A172 (cell line): ENCODE results near the gene SMAD6. TPM values are rescaled to one million over a fixed set of nuclear protein-coding genes. Genes with fewer than 3 reads are reported as not detected.
"Not testable (repeated sequence)": the region's sequence is repeated elsewhere in the genome, so short reads cannot be mapped to it uniquely, and the experiment has no call there.

Experiments used
- DNase-seq: peaks from one replicate; pipeline ENCODE4 v3.0.0-alpha.2; 2015; ENCODE audit warnings: low spot score
- total RNA-seq: library from RNA; depleted of rRNA; stranded (reverse); fragments of >200 nt; shearing (Covaris generic); gene quantifications from 2 replicates; pipeline ENCODE4 v1.2.3, GENCODE V29; 2014

SMAD6 gene
- total RNA-seq, 1 experiment from 2014 or later = 37.9 TPM

- no peak for DNase-seq
Observed at GRCh38 chr15:66675446-66675845, 26.6 kb upstream of the SMAD6 start.

- DNase-seq = no peak
Observed at GRCh38 chr15:66677336-66677735, 24.7 kb upstream of the SMAD6 start.

DNA sequence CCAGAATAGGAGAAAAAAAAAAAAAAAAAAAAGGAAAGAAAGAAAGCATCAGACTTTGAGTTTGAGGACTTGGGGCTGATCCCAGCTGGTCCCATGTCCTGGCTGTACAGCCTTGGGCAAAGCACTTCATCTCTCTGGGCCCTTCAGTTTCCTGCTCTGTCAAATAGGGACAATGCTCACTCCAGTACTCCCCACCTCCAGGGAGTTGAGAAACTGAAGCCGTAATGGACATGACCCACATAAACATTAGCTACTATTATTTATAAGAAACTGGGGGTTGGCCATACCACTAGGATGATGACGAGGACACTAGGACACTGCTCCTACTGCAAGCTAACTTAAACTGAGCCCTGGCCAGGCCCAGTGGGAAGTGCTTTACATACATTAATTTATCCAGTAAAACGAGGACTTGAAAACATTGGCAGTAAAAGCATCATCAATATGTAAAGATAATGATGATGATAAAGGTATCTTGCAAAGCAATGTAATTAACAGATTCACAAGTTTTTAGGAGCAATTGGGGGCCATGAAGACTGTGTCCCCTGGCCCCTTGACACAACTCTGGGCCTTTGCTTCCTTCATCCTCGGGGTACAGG, 22.9 kb upstream of the SMAD6 start:
- DNase-seq = no peak

DNA sequence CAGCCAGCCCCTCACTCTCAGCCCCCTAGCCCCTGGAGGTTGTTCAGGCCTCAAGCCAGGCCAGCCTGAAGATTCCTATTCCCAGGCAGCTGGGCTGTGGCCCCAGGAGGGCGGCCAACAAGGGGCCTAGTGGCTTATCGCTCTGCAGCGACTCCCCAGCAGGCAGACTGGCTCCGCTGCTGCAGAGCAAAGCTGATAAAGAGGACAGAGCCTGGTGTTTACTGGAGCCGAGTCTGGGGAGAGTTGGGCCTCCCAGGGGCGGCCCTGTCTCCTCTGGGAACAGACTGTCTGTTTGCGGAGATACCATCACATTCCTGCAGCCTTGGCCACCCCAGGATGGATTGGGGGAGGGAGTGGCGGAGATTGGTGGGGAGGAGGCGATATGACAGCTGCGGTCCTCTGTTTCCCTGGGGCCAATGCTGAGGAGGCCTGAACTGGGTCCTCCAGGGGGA, 22.4 kb upstream of the SMAD6 start:
- no peak for DNase-seq

GRCh38 chr15:66680502-66680901, 21.5 kb upstream of the SMAD6 start:
- no peak for DNase-seq

- DNase-seq = no peak
Observed at GRCh38 chr15:66681395-66681794, 20.6 kb upstream of the SMAD6 start.

DNA sequence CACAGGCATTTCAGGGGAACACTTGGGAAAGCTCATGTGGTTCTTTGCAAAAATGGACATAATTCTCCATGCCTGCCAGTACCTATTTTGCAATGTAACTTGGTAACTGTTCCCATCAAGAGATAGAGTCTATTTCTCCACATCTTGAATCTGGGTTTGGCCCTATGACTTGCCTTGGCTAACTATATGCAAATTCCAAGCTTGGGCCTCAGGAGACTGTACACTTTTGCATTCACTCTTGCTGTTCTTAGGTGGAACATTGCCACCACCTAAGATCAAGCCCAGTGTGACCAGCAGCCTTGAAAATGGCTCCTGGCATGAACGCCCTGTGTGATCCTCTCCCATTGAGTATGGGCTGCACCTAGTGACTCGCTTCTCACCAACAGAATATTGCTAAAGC, 19.8 kb upstream of the SMAD6 start:
- no peak for DNase-seq

DNA sequence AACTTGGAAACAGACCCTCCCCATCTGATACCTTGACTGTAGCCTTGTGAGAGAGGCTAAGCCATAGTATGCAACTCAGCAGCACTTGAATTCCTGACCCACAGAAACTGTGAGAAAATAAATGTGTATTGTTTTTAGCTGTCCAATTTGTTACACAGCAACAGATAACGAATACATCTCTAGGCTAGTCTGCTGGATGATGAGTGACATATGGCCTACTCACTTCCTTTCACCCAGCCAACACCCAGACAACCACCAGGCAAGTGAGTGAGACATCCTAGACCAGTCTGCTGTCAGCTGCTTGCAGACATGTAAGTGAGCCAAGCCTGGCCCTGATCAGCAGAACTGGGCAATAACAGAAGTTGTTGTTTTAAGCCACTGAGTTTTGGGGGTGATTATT, 19.2 kb upstream of the SMAD6 start:
- no peak for DNase-seq

GRCh38 chr15:66684136-66684681, 17.8 kb upstream of the SMAD6 start:
- DNase-seq = no peak

DNA sequence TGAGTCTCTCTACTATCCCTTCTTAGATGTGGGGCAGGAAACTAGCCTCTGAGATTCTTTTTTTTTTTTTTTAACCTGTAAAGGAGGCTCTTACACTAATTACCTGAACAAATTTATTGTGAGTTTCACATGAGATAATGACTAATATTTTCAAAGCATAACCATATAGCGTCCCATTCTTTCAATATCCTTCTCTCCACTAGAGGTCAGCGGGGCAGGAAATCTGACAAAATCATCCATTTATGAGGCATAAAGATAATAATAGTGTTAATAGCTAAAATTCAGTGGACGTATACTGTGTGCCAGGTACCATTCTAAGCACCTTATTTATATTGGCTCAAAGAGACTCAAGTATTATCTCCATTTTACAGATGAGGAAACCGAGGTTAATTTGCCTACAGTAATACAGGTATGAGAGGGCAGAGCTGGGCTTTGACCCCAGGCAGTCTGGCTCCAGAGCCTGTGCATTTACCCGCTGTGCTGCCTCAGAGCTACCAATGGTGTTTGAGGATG, 16.3 kb upstream of the SMAD6 start:
- DNase-seq = no peak

DNA sequence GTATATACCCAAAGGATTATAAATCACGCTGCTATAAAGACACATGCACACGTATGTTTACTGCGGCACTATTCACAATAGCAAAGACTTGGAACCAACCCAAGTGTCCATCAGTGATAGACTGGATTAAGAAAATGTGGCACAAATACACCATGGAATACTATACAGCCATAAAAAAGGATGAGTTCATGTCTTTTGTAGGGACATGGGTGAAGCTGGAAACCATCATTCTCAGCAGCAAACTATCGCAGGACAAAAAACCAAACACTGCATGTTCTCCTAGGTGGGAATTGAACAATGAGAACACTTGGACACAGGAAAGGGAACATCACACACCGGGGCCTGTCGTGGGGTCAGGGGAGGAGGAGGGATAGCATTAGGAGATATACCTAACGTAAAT, 11.1 kb upstream of the SMAD6 start:
- DNase-seq = not testable (repeated sequence)

GRCh38 chr15:66691727-66692126, 10.3 kb upstream of the SMAD6 start:
- DNase-seq = no peak

GRCh38 chr15:66692391-66692790, 9.6 kb upstream of the SMAD6 start:
- no peak for DNase-seq

DNA sequence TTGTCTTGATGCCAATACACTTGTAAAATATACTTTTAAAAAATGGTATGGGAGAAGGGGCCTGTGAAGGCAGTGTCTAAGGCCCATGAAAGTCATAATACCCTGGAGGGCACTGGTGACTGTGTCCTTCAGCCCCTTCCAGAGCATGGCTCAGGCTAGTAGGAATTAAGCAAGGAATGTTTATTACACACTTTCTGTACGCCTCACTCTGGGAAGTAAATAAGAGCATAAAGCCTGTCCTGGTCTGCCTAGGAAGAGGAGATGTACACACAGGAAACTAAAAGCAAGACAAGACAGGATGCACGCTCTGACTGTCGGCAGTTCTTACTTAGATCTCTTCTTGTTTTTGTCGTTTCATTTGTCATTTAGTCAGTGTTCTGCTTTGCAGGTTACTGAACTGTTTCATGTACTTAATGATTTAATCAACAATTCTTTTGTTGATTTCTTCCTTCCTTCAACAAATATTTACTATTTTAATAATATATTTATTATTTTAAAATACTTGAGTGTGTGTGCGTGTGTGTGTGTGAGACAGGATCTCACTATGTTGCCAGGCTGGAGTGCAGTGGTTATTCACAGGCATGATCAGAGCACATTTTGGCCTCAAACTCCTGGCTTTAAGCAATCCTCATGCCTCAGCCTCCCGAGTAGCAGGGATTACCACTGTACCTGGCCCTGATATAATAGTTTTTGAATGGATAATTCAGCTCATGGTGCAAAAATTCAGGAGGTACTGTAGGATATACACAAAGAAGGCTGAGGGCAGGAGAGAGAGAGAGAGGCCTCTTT, 9.0 kb upstream of the SMAD6 start:
- no peak for DNase-seq

DNA sequence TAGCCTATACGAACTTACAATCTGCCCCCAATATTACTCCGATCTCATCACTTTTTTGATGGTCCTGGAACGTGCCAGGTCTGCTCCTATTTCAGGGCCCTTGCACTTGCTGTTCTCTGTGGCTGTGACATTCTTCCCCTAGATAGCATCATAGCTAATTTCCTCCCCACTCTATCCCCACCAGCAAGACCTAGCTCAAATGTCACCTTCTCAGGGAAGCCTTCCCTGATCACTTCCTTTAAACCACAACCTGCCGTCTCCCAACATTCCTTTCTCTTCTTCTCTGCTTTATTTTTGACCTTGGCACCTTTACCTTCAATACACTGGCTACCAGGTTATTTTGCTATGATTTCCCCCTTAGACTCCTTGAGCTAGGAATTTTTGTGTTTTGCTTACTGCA, 5.3 kb upstream of the SMAD6 start:
- no peak for DNase-seq

GRCh38 chr15:66698318-66698961, 3.6 kb upstream of the SMAD6 start:
- DNase-seq = peak; percentile 71

GRCh38 chr15:66698971-66699370, 3.1 kb upstream of the SMAD6 start:
- no peak for DNase-seq

- DNase-seq = no peak
Observed at GRCh38 chr15:66700412-66700801, 1.6 kb upstream of the SMAD6 start.

GRCh38 chr15:66700802-66701421, 1.1 kb upstream of the SMAD6 start:
- peak; percentile 84 for DNase-seq

GRCh38 chr15:66701422-66702034, 508 bp upstream of the SMAD6 start:
- peak; percentile 54 for DNase-seq

DNA sequence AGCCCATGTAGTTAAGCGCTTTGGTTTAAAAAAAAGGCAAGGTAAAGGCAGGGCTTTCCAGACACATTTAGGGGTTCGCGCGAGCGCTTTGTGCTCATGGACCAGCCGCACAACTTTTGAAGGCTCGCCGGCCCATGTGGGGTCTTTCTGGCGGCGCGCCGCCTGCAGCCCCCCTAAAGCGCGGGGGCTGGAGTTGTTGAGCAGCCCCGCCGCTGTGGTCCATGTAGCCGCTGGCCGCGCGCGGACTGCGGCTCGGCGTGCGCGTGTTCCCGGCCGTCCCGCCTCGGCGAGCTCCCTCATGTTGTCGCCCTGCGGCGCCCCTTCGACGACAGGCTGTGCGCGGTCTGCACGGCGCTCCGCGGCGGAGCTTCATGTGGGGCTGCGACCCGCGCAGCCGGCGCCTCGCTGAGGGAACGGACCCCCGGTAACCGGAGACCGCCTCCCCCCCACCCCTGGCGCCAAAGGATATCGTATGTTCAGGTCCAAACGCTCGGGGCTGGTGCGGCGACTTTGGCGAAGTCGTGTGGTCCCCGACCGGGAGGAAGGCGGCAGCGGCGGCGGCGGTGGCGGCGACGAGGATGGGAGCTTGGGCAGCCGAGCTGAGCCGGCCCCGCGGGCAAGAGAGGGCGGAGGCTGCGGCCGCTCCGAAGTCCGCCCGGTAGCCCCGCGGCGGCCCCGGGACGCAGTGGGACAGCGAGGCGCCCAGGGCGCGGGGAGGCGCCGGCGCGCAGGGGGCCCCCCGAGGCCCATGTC, 927 bp downstream of the SMAD6 start:
- no peak for DNase-seq
